CD14-positive monocyte (primary cell): Measurements from ENCODE around the gene BANP. TPM values are rescaled to one million over a fixed set of nuclear protein-coding genes. Genes with fewer than 3 reads are reported as not detected.

Experiments
- DNase-seq, 3 donors: peaks; one replicate each; pipeline ENCODE4 v3.0.0-alpha.2; 2011 to 2022
- H2AFZ ChIP-seq: 2 replicates; pipeline ENCODE4 v1.6.0; 2012; ENCODE audit warnings: mild to moderate bottlenecking, low read depth, low read length, inconsistent platforms; ENCODE audit not compliant: insufficient read depth, poor library complexity, severe bottlenecking
- H3K27ac ChIP-seq, 2 donors: 1 replicate in 1 of 2; 2 replicates in 1 of 2; pipeline ENCODE4 v1.5.1; 2012 to 2013; ENCODE audit warnings: low read length in 2 of 2, control low read depth in 1 of 2, inconsistent platforms in 1 of 2, low read depth in 1 of 2, mild to moderate bottlenecking in 1 of 2
- H3K27me3 ChIP-seq, 2 donors: one replicate each; pipeline versions ENCODE4 v1.6.0 to v1.6.1; 2011 to 2013; ENCODE audit warnings: low read length in 2 of 2; ENCODE audit not compliant: control insufficient read depth in 2 of 2, insufficient read depth in 2 of 2
- H3K36me3 ChIP-seq, 2 donors: replicated peaks in 1 of 2; 1 replicate in 1 of 2; 2 replicates in 1 of 2; pipeline versions ENCODE4 v1.5.1 to v1.6.1; 2012 to 2013; ENCODE audit warnings: low read length in 2 of 2, control low read depth in 1 of 2, inconsistent platforms in 1 of 2, mild to moderate bottlenecking in 1 of 2; ENCODE audit not compliant: insufficient read depth in 2 of 2, control insufficient read depth in 1 of 2
- H3K4me1 ChIP-seq, 2 donors: 1 replicate in 1 of 2; 2 replicates in 1 of 2; pipeline versions ENCODE4 v1.5.1 to v1.6.1; 2012 to 2013; ENCODE audit warnings: low read length in 2 of 2, control low read depth in 1 of 2, inconsistent platforms in 1 of 2, mild to moderate bottlenecking in 1 of 2, moderate library complexity in 1 of 2; ENCODE audit not compliant: insufficient read depth in 2 of 2, control insufficient read depth in 1 of 2
- H3K4me2 ChIP-seq: replicated peaks from 2 replicates; pipeline ENCODE3; 2012; ENCODE audit warnings: low read length, moderate library complexity, mild to moderate bottlenecking; ENCODE audit not compliant: poor library complexity, severe bottlenecking; ENCODE audit errors: extremely low read depth
- H3K4me3 ChIP-seq, 3 experiments: fragments of 200-600 bp in 1 of 3; sonication (generic) in 1 of 3; replicated peaks in 1 of 3; 1 replicate in 2 of 3; 2 replicates in 1 of 3; pipeline ENCODE4 v1.5.1; 2011 to 2013; ENCODE audit warnings: low read length in 3 of 3, mild to moderate bottlenecking in 3 of 3, control low read depth in 2 of 3, low read depth in 2 of 3, inconsistent platforms in 1 of 3, moderate library complexity in 1 of 3
- H3K79me2 ChIP-seq: 2 replicates; pipeline ENCODE4 v1.6.0; 2012; ENCODE audit warnings: mild to moderate bottlenecking, control low read depth, inconsistent platforms, low read length, moderate library complexity; ENCODE audit not compliant: insufficient read depth
- H3K9ac ChIP-seq: 2 replicates; pipeline ENCODE4 v1.6.0; 2017; ENCODE audit warnings: low read length, mild to moderate bottlenecking; ENCODE audit not compliant: insufficient read depth, poor library complexity, severe bottlenecking
- H3K9me3 ChIP-seq, 2 donors: replicated peaks in 1 of 2; 1 replicate in 1 of 2; 2 replicates in 1 of 2; pipeline versions ENCODE4 v1.5.1 to v1.6.1; 2012 to 2013; ENCODE audit warnings: low read length in 2 of 2, control low read depth in 1 of 2; ENCODE audit not compliant: control insufficient read depth in 1 of 2, insufficient read depth in 1 of 2
- H4K20me1 ChIP-seq: 2 replicates; pipeline ENCODE4 v1.6.0; 2012; ENCODE audit warnings: mild to moderate bottlenecking, low read length, control low read depth, moderate library complexity; ENCODE audit not compliant: insufficient read depth
- H3K27ac Mint-ChIP-seq, 7 donors: one replicate each; pipeline ENCODE4 v1.8.0; 2020; ENCODE audit warnings: mild to moderate bottlenecking in 7 of 7, mixed read lengths in 7 of 7, moderate library complexity in 6 of 7, inconsistent platforms in 2 of 7
- H3K27me3 Mint-ChIP-seq, 3 donors: one replicate each; pipeline ENCODE4 v1.8.0; 2021 to 2022; ENCODE audit warnings: low read depth in 3 of 3, mild to moderate bottlenecking in 3 of 3, mixed read lengths in 3 of 3, moderate library complexity in 3 of 3, inconsistent platforms in 1 of 3
- H3K36me3 Mint-ChIP-seq, 2 donors: one replicate each; pipeline ENCODE4 v1.8.0; 2020; ENCODE audit warnings: mixed read lengths in 2 of 2, inconsistent platforms in 1 of 2, mild to moderate bottlenecking in 1 of 2
- H3K4me1 Mint-ChIP-seq: one replicate; pipeline ENCODE4 v1.8.0; 2020; ENCODE audit warnings: mild to moderate bottlenecking, mixed read lengths
- H3K4me3 Mint-ChIP-seq, 2 donors: one replicate each; pipeline ENCODE4 v1.8.0; 2020; ENCODE audit warnings: mild to moderate bottlenecking in 2 of 2, mixed read lengths in 2 of 2, moderate library complexity in 1 of 2
- H3K9me3 Mint-ChIP-seq, 7 donors: one replicate each; pipeline ENCODE4 v1.8.0; 2020 to 2022; ENCODE audit warnings: mixed read lengths in 7 of 7, mild to moderate bottlenecking in 6 of 7, moderate library complexity in 6 of 7, inconsistent platforms in 2 of 7
- CTCF ChIP-seq: fragments of 200-600 bp; IDR thresholded peaks from one replicate; pipeline ENCODE4 v1.8.0; 2022; ENCODE audit warnings: antibody characterized with exemption, mild to moderate bottlenecking
- WGBS: methylation state at CpG from one replicate; pipeline ENCODE4 v1.1.5; 2013; ENCODE audit warnings: missing lambda C conversion rate; ENCODE audit not compliant: insufficient coverage; 5-methylcytosine and 5-hydroxymethylcytosine counted together
- intact Hi-C, 2 donors: fragments of 100-400 bp; cut with micrococcal nuclease; formaldehyde crosslinking; loops; one replicate each; pipeline versions ENCODE4 v1.15.0 to v1.15.1; 2023
- polyA plus RNA-seq, 3 donors: library from polyadenylated mRNA; depleted of rRNA in 1 of 3; unstranded in 2 of 3; stranded (reverse) in 1 of 3; fragments of 300-500 nt in 2 of 3; fragments of >200 nt in 1 of 3; fragmentation: Illumina TruSeq in 2 of 3; gene quantifications; 1 replicate in 2 of 3; 2 replicates in 1 of 3; pipeline ENCODE4 v1.2.3, GENCODE V29; 2012 to 2021

BANP gene
- polyA plus RNA-seq, 3 donors, result 10.1 to 40.9 (median 11.7) TPM

DNA sequence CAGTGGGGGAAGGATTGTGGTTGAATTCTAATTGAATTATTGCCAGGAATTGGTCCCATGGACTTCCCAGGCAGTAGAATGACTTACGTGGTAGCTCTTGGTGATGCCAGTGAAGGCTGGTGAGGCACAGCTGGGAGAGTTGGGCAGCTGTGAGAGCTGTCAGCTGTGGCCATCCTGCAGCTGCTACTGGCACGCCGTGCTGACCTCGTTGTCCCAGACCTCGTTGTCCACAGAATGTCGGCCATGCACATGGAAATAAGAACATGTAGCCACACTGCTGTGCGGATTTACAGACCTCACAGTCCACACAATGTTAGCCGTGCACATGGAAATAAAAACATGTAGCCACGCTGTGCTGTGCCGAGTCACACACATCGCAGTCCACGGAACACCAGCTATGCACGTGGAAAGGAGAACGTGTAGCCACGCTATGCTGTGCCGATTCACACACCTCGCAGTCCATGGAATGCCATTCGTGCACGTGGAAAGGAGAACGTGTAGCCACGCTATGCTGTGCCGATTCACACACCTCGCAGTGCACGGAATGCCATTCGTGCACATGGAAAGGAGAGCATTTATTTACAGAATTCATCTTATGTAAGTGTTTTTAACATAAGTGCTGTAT is 59.2 kb downstream of the BANP start:
- Histone ChIP-seq H3K9me3 (no peaks in the 10 kb centered on the region), H3K4me1 (peaks cover 6 to 10% of the 10 kb centered on the region in 2 donors), H4K20me1 (peaks cover 18% of the 10 kb centered on the region), H3K9ac (no peak overlapping the region), H3K4me2 (no peak overlapping the region), H3K36me3 (peaks cover 53 to 88% of the 10 kb centered on the region in 2 donors), H2AFZ (no peak overlapping the region), H3K27me3 (no peaks in the 10 kb centered on the region), H3K79me2 (no peaks in the 10 kb centered on the region), H3K27ac (no peak overlapping the region), H3K4me3 (no peak overlapping the region)
- Mint-ChIP-seq H3K4me3 (no peak overlapping the region), H3K36me3 (peaks cover 78 to 83% of the 10 kb centered on the region in 2 donors), H3K27ac (peak overlapping the region in 1 of 7 donors; percentile 17), H3K4me1 (peaks cover 12% of the 10 kb centered on the region), H3K27me3 (peaks cover 0 to 4% (median 3%) of the 10 kb centered on the region in 3 donors), H3K9me3 (no peaks in the 10 kb centered on the region)
- intact Hi-C loops, result no loop called here
- DNase-seq, result no peak
- WGBS, result 93% methylated on average over 19 of the region's 25 CpGs
- TF ChIP-seq CTCF, result no peak

- 84% methylated on average over 13 of the region's 19 CpGs for WGBS
- peaks cover 2 to 6% of the 10 kb centered on the region in 2 donors for H3K4me1 ChIP-seq
- H4K20me1 ChIP-seq, result peaks cover 18% of the 10 kb centered on the region
- H3K36me3 Mint-ChIP-seq, result peaks cover 77 to 85% of the 10 kb centered on the region in 2 donors
- no peak overlapping the region for H2AFZ ChIP-seq
- no peak overlapping the region for H3K9ac ChIP-seq
- H3K9me3 Mint-ChIP-seq, result no peaks in the 10 kb centered on the region
- H3K27ac ChIP-seq, result no peak overlapping the region
- H3K27me3 Mint-ChIP-seq, result peaks cover 0 to 4% (median 2%) of the 10 kb centered on the region in 3 donors
- H3K4me3 Mint-ChIP-seq, result no peak overlapping the region
- peaks cover 51 to 88% of the 10 kb centered on the region in 2 donors for H3K36me3 ChIP-seq
- H3K4me1 Mint-ChIP-seq, result peaks cover 7% of the 10 kb centered on the region
- H3K4me2 ChIP-seq, result no peak overlapping the region
- no peak for TF ChIP-seq CTCF
- no peak overlapping the region for H3K27ac Mint-ChIP-seq
- H3K27me3 ChIP-seq, result no peaks in the 10 kb centered on the region
- no peak overlapping the region for H3K4me3 ChIP-seq
- no peaks in the 10 kb centered on the region for H3K9me3 ChIP-seq
- no peaks in the 10 kb centered on the region for H3K79me2 ChIP-seq
- DNase-seq, result no peak
- intact Hi-C loops, result no loop called here
Measured at GRCh38 chr16:88010968-88011483, 59.8 kb downstream of the BANP start.
